ENCODE results near the gene LPIN3. TPM values are rescaled to one million over a fixed set of nuclear protein-coding genes. Genes with fewer than 3 reads are reported as not detected.

LPIN3 gene
- total RNA-seq, 1 experiment from 2014 or later = 23.5 TPM

DNA sequence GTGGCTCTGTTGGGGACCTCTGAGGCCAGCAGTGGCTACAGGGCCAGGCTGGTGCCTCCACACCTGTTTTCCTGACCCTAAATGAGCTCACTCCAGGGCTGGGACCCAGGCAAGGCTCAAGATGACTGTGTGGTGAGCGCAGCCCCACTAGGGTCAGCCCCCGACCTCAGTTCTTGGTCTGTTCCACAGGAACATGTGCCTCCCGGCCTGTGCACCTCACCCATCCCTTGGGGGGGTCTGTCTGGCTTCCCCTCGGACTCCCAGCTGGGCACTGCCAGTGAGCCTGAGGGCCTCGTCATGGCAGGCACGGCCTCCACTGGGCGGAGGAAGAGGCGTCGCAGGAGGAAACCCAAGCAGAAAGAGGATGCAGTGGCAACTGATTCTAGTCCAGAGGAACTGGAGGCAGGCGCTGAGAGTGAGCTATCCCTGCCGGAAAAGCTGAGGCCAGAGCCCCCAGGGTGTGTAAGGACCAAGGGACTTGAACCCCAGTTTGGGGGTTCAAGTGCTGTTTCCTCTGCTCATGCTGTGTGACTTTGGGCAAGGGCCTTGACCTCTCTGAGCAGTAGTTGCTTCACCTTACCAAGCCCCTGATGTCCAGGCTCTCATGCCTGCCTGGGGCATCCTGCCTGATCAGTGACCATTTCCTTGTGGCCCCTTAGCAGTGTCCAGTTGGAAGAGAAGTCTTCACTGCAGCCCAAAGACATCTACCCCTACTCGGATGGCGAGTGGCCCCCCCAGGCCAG, 8.0 kb downstream of the LPIN3 start:
- H3K9me3 Mint-ChIP-seq (ENCODE audit: low read depth, unreplicated experiment) = no peaks in the 10 kb centered on the region
- no TSS peak for BruUV-seq (replicated peaks)
- intact Hi-C loops (cut with micrococcal nuclease; ENCODE audit: unreplicated experiment) = no loop called here
- TF ChIP-seq, protein P1, sequence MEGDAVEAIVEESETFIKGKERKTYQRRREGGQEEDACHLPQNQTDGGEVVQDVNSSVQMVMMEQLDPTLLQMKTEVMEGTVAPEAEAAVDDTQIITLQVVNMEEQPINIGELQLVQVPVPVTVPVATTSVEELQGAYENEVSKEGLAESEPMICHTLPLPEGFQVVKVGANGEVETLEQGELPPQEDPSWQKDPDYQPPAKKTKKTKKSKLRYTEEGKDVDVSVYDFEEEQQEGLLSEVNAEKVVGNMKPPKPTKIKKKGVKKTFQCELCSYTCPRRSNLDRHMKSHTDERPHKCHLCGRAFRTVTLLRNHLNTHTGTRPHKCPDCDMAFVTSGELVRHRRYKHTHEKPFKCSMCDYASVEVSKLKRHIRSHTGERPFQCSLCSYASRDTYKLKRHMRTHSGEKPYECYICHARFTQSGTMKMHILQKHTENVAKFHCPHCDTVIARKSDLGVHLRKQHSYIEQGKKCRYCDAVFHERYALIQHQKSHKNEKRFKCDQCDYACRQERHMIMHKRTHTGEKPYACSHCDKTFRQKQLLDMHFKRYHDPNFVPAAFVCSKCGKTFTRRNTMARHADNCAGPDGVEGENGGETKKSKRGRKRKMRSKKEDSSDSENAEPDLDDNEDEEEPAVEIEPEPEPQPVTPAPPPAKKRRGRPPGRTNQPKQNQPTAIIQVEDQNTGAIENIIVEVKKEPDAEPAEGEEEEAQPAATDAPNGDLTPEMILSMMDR (IDR thresholded peaks at IDR 0.05; ENCODE audit: unreplicated experiment) = no peak
- H3K36me3 Mint-ChIP-seq (ENCODE audit: insufficient read depth, unreplicated experiment) = peaks cover under 1% of the 10 kb centered on the region
- no peak overlapping the region for H3K4me3 Mint-ChIP-seq (ENCODE audit: low read depth, unreplicated experiment)
- no peaks in the 10 kb centered on the region for H3K27me3 Mint-ChIP-seq (ENCODE audit: unreplicated experiment)
- CTCF ChIA-PET = no interaction called here
- no peak overlapping the region for H3K27ac Mint-ChIP-seq (ENCODE audit: unreplicated experiment)
- no peak for DNase-seq
- H3K4me1 Mint-ChIP-seq (ENCODE audit: low read depth, unreplicated experiment) = no peaks in the 10 kb centered on the region

DNA sequence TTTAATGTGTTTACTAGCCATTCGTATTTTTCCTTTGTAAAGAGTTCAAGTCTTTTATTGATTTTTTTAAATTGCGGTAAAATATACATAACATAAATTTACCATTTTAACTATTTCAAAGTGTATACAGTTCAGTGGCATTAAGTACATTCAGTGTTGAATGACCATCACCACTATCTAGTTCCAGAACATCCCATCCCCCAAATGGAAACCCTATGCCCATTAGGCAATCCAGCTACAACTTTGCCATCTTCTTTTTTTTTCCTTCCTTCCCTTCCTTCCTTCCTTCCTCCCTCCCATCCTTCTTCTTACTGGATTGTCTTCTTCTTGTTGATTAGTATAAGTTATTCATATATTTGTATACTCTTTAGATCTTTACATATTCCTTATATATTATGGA, 8.6 kb downstream of the LPIN3 start:
- CTCF ChIA-PET = interaction anchor here (1.5 kb wide), 1 partner anchor 8 kb away, joined by 6 read pairs; the partner anchor contains the start of gene LPIN3

DNA sequence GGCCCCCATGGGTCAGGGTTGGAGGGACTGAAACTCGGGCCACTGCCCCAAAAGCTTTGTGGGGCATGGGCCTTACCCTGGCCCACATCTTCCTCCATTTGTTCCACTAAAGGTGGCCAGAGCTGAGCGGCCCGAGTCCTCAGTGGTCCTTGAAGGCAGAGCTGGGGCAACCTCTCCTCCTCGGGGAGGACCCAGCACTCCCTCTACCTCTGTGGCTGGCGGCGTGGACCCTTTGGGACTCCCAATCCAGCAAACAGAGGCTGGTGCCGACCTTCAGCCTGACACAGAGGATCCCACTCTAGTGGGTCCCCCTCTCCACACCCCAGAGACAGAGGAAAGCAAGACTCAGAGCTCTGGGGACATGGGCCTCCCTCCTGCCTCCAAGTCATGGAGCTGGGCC, 9.3 kb downstream of the LPIN3 start:
- CTCF ChIA-PET = interaction anchor here (0.6 to 1.5 kb wide), 2 partner anchors 9 to 43 kb away, joined by 4 to 6 read pairs; partner anchors contain the start of gene LPIN3
- no peak overlapping the region for H3K27ac Mint-ChIP-seq (ENCODE audit: unreplicated experiment)
- TF ChIP-seq, protein P1 (IDR thresholded peaks at IDR 0.05; ENCODE audit: unreplicated experiment) = no peak
- no peak overlapping the region for H3K4me3 Mint-ChIP-seq (ENCODE audit: low read depth, unreplicated experiment)
- no peaks in the 10 kb centered on the region for H3K4me1 Mint-ChIP-seq (ENCODE audit: low read depth, unreplicated experiment)
- no TSS peak for BruUV-seq (replicated peaks)
- intact Hi-C loops (cut with micrococcal nuclease; ENCODE audit: unreplicated experiment) = no loop called here
- no peaks in the 10 kb centered on the region for H3K36me3 Mint-ChIP-seq (ENCODE audit: insufficient read depth, unreplicated experiment)
- no peaks in the 10 kb centered on the region for H3K9me3 Mint-ChIP-seq (ENCODE audit: low read depth, unreplicated experiment)
- H3K27me3 Mint-ChIP-seq (ENCODE audit: unreplicated experiment) = no peaks in the 10 kb centered on the region
- no peak for DNase-seq

More for the DNA sequence above, 8.6 kb downstream of the LPIN3 start:
- no peak overlapping the region for H3K27ac Mint-ChIP-seq (ENCODE audit: unreplicated experiment)
- TF ChIP-seq, protein P1 (IDR thresholded peaks at IDR 0.05; ENCODE audit: unreplicated experiment) = no peak
- H3K36me3 Mint-ChIP-seq (ENCODE audit: insufficient read depth, unreplicated experiment) = no peaks in the 10 kb centered on the region
- intact Hi-C loops (cut with micrococcal nuclease; ENCODE audit: unreplicated experiment) = no loop called here
- DNase-seq = no peak
- no peaks in the 10 kb centered on the region for H3K9me3 Mint-ChIP-seq (ENCODE audit: low read depth, unreplicated experiment)
- no peaks in the 10 kb centered on the region for H3K27me3 Mint-ChIP-seq (ENCODE audit: unreplicated experiment)
- H3K4me3 Mint-ChIP-seq (ENCODE audit: low read depth, unreplicated experiment) = no peak overlapping the region
- BruUV-seq (replicated peaks) = no TSS peak
- no peaks in the 10 kb centered on the region for H3K4me1 Mint-ChIP-seq (ENCODE audit: low read depth, unreplicated experiment)

DNA sequence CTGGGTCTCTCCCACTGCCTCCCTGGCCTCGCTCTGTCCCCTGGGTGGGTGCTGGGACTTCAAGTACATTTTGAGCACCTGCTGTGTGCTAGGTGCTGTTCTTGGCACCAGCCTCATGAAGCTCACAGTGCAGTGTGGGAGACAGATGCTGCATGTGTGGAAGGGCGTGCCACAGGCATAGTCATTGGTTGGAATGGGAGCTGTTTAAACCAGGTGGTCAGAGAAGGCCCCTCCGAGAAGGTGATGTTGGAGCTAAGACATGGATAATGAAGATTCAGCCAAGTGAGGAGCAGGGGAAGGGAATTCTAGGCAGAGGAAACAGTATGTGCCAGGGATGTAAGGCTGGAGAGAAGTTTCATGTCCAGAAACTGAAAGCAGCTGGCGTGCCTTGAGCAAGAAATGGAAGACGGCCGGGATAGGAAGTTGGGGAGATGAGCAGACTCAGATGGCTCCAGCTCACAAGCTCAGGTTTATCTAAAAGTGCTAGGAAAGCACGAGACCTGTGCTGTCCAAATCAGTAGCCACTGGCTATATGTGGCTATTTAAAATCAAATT, 9.9 kb downstream of the LPIN3 start:
- TF ChIP-seq, protein P1 (IDR thresholded peaks at IDR 0.05; ENCODE audit: unreplicated experiment) = no peak
- CTCF ChIA-PET = interaction anchor here (0.6 to 1.5 kb wide), 2 partner anchors 10 to 43 kb away, joined by 4 to 6 read pairs; partner anchors contain the start of gene LPIN3
- no peaks in the 10 kb centered on the region for H3K36me3 Mint-ChIP-seq (ENCODE audit: insufficient read depth, unreplicated experiment)
- BruUV-seq (replicated peaks) = no TSS peak
- no peak overlapping the region for H3K27ac Mint-ChIP-seq (ENCODE audit: unreplicated experiment)
- no peak overlapping the region for H3K4me3 Mint-ChIP-seq (ENCODE audit: low read depth, unreplicated experiment)
- DNase-seq = no peak
- intact Hi-C loops (cut with micrococcal nuclease; ENCODE audit: unreplicated experiment) = no loop called here
- no peaks in the 10 kb centered on the region for H3K9me3 Mint-ChIP-seq (ENCODE audit: low read depth, unreplicated experiment)
- H3K4me1 Mint-ChIP-seq (ENCODE audit: low read depth, unreplicated experiment) = no peaks in the 10 kb centered on the region
- no peaks in the 10 kb centered on the region for H3K27me3 Mint-ChIP-seq (ENCODE audit: unreplicated experiment)

All from Calu3 (cell line).